Type B pancreatic cell (in vitro differentiated cells): Measurements from ENCODE around the gene PERCC1. TPM values are rescaled to one million over a fixed set of nuclear protein-coding genes. Genes with fewer than 3 reads are reported as not detected.
"Not testable (repeated sequence)": the region's sequence is repeated elsewhere in the genome, so short reads cannot be mapped to it uniquely, and the experiment has no call there.

Source experiments
- DNase-seq: peaks from one replicate; pipeline ENCODE4 v3.0.0; 2021; ENCODE audit warnings: mixed read lengths; ENCODE audit not compliant: unreplicated experiment; ENCODE audit errors: extremely low spot score
- H3K27ac Mint-ChIP-seq: 2 replicates; pipeline ENCODE4 v1.8.0; 2021; ENCODE audit warnings: mild to moderate bottlenecking, mixed read lengths
- H3K27me3 Mint-ChIP-seq: 2 replicates; pipeline ENCODE4 v1.8.0; 2021; ENCODE audit warnings: mixed read lengths
- H3K36me3 Mint-ChIP-seq: 2 replicates; pipeline ENCODE4 v1.8.0; 2021; ENCODE audit warnings: mixed read lengths
- H3K4me1 Mint-ChIP-seq: one replicate; pipeline ENCODE4 v1.8.0; 2021; ENCODE audit warnings: mixed read lengths; ENCODE audit not compliant: unreplicated experiment
- H3K4me3 Mint-ChIP-seq: 2 replicates; pipeline ENCODE4 v1.8.0; 2021; ENCODE audit warnings: mild to moderate bottlenecking, mixed read lengths
- H3K9me3 Mint-ChIP-seq: 2 replicates; pipeline ENCODE4 v1.8.0; 2021; ENCODE audit warnings: mixed read lengths
- total RNA-seq: library from RNA; stranded (reverse); gene quantifications from 2 replicates; pipeline ENCODE4 v1.2.1, GENCODE V29; 2021; ENCODE audit warnings: low replicate concordance
- TF ChIP-seq, protein P1 (sequence below): fragments of 200-600 bp; sonication (generic); conservative IDR thresholded peaks from 2 replicates; pipeline ENCODE4 v1.5.0; 2021; ENCODE audit warnings: antibody characterized with exemption, mild to moderate bottlenecking

The PERCC1 gene
- total RNA-seq, 1 donor from 2014 or later = 0.77 TPM

DNA sequence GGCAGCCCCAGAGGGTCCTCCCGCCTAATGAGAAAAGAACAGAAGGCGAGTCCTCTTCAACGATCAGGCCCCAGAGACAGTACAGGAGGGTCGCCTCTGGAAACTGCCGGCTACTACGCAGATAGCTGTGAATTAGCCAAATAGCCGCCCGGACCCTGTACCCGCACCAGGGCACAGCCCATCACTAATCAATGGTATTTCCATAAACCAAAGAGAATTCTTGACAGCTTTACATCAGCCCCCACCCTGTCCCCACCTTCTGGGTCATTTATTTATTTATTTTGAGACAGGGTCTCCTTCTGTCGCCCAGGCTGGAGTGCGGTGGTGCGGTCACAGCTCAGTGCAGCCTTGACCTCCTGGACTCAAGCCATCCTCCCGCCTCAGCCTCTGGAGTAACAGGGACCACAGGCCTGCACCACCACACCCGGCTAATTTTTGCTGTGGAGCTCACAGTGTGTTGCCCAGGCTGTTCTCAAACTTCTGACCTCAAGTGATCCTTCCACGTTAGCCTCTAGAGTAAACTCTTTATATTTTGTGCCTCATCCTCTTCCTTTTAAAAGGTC, 44.8 kb downstream of the PERCC1 start:
- H3K4me1 Mint-ChIP-seq = peaks cover 5% of the 10 kb centered on the region
- no peak for DNase-seq
- no peaks in the 10 kb centered on the region for H3K27me3 Mint-ChIP-seq
- no peaks in the 10 kb centered on the region for H3K9me3 Mint-ChIP-seq
- TF ChIP-seq, protein P1, sequence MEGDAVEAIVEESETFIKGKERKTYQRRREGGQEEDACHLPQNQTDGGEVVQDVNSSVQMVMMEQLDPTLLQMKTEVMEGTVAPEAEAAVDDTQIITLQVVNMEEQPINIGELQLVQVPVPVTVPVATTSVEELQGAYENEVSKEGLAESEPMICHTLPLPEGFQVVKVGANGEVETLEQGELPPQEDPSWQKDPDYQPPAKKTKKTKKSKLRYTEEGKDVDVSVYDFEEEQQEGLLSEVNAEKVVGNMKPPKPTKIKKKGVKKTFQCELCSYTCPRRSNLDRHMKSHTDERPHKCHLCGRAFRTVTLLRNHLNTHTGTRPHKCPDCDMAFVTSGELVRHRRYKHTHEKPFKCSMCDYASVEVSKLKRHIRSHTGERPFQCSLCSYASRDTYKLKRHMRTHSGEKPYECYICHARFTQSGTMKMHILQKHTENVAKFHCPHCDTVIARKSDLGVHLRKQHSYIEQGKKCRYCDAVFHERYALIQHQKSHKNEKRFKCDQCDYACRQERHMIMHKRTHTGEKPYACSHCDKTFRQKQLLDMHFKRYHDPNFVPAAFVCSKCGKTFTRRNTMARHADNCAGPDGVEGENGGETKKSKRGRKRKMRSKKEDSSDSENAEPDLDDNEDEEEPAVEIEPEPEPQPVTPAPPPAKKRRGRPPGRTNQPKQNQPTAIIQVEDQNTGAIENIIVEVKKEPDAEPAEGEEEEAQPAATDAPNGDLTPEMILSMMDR = no peak
- peak overlapping the region; percentile 81 for H3K27ac Mint-ChIP-seq
- H3K36me3 Mint-ChIP-seq = no peaks in the 10 kb centered on the region
- peak overlapping the region; percentile 88 for H3K4me3 Mint-ChIP-seq

DNA sequence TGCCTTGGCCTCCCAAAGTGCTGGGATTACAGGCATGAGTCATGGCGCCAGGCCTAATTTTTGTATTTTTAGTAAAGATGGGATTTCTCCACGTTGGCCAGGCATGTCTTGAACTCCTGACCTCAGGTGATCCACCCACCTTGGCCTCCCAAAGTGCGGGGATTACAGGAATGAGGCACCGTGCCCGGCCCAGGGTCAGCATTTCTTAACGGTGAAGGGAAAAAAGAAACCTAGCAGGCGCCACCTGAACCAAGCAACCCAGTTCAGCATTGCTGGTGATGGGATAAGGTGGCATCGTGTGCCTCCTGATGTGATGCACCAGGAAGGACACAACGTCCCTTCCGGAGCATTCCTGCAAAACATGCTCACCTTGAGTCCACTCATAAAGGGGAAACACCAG, 46.2 kb downstream of the PERCC1 start:
- peaks cover 7% of the 10 kb centered on the region for H3K27me3 Mint-ChIP-seq
- H3K4me3 Mint-ChIP-seq = no peak overlapping the region
- H3K27ac Mint-ChIP-seq = no peak overlapping the region
- DNase-seq = no peak
- TF ChIP-seq, protein P1 = no peak
- no peaks in the 10 kb centered on the region for H3K36me3 Mint-ChIP-seq
- no peaks in the 10 kb centered on the region for H3K9me3 Mint-ChIP-seq
- H3K4me1 Mint-ChIP-seq = peaks cover 5% of the 10 kb centered on the region

DNA sequence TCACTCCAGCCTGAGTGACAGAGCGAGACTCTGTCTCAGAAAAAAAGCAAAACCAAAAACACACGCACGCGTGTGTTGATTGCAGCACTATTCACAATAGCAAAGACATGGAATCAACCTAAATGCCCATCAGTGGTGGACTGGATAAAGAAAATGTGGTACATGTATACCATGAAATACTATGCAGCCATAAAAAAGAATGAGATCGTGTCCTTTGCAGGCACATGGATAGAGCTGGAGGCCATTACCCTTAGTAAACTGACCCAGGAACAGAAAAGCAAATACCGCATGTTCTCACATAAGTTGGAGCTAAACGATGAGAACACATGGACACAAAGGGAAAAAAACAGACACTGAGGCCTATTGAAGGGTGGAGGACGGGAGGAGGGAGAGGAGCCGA, 48.1 kb downstream of the PERCC1 start:
- H3K27me3 Mint-ChIP-seq = peaks cover 17% of the 10 kb centered on the region

DNA sequence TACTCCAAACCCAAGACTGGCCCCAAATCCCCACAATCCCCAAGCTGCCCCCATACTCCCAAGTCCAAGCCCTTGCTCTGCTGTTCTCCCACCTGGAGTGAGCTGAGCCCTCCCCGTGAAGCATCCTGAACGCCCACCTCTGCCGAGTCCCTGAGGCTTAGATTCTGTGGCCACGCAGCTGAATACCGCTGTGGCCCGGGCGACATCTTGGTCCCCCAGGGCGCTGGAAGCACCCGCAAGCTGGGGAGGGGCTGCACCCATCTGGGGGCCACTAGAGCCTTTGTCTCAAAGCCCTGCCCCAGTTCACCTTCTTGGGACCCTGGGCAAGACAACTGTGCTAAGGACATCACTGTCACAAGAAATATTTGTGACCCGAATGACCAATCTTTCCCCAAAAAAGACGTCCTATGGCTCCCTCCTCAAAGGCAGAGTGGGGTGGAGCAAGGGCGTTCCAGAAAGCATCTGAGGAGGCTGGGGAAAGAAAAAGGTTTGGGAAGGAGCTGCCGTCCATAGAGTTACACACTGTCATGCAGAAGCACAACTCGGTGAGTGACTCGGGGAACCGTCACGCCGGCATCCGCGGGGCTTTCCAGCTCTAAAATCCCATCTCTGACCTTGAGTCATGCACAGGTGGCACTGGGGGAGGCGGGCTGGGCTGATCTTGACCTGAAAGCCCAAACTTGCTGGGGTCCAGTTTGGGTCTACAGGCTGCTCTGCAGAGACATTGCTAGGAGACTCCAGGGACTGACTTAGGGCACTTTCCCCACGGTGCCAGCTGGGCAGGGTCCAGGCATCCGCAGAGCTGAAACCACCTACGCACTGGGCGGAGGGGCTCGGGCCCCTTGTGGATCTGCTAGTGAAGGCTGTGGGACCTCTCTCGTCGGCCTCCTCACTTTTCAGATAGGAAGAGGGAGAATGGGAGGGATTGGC, 51.3 kb downstream of the PERCC1 start:
- DNase-seq = peak; percentile 60
- Mint-ChIP-seq H3K27ac (no peak overlapping the region), H3K9me3 (no peaks in the 10 kb centered on the region), H3K36me3 (no peaks in the 10 kb centered on the region), H3K4me3 (no peak overlapping the region), H3K27me3 (peaks cover 25% of the 10 kb centered on the region), H3K4me1 (no peaks in the 10 kb centered on the region)
- TF ChIP-seq, protein P1 = no peak

More for the DNA sequence above, 48.1 kb downstream of the PERCC1 start:
- H3K27ac Mint-ChIP-seq, DNase-seq, H3K4me1 Mint-ChIP-seq, H3K9me3 Mint-ChIP-seq, H3K36me3 Mint-ChIP-seq, H3K4me3 Mint-ChIP-seq: not testable (repeated sequence)

Other genes starting within 250 kb of the PERCC1 start
- gene TPSG1, start 205.8 kb upstream of the PERCC1 start, total RNA-seq = 0.43 TPM in 1 of 2 replicates, not detected in the other
- gene TPSB2, start 200.9 kb upstream of the PERCC1 start, total RNA-seq = not detected in 2 replicates
- not detected in 2 replicates for gene TPSAB1, start 190.4 kb upstream of the PERCC1 start, total RNA-seq
- gene TPSD1, start 175.0 kb upstream of the PERCC1 start, total RNA-seq = not detected in 2 replicates
- 157 and 170 TPM in 2 replicates for gene UBE2I, start 121.4 kb upstream of the PERCC1 start, total RNA-seq
- gene BAIAP3, start 97.4 kb upstream of the PERCC1 start, total RNA-seq = 5.0 and 6.9 TPM in 2 replicates
- gene TSR3, start 79.2 kb upstream of the PERCC1 start, total RNA-seq = 53.1 and 54.0 TPM in 2 replicates
- gene GNPTG, start 79.1 kb upstream of the PERCC1 start, total RNA-seq = 55.6 and 68.5 TPM in 2 replicates
- gene UNKL, start 16.4 kb upstream of the PERCC1 start, total RNA-seq = 20.3 and 26.1 TPM in 2 replicates
- gene UQCC4, start 10.3 kb upstream of the PERCC1 start, total RNA-seq = 14.5 and 15.0 TPM in 2 replicates
- gene CCDC154, start 13.5 kb downstream of the PERCC1 start, total RNA-seq = 2.2 and 5.0 TPM in 2 replicates
- gene CLCN7, start 44.0 kb downstream of the PERCC1 start, total RNA-seq = 91.9 and 98.1 TPM in 2 replicates
- gene PTX4, start 57.9 kb downstream of the PERCC1 start, total RNA-seq = not detected in 2 replicates
- gene TELO2, start 62.3 kb downstream of the PERCC1 start, total RNA-seq = 39.3 and 65.4 TPM in 2 replicates
- gene TMEM204, start 102.6 kb downstream of the PERCC1 start, total RNA-seq = 1.0 TPM in 1 of 2 replicates, not detected in the other
- gene IFT140, start 181.0 kb downstream of the PERCC1 start, total RNA-seq = 27.9 and 55.1 TPM in 2 replicates
- gene CRAMP1, start 181.3 kb downstream of the PERCC1 start, total RNA-seq = 29.0 and 31.4 TPM in 2 replicates
- gene JPT2, start 247.2 kb downstream of the PERCC1 start, total RNA-seq = 116 and 132 TPM in 2 replicates